Activated T-helper 1 cell treated with anti-CD3 and anti-CD28 coated beads, Interleukin-2, amount 50 U/mL, for 16 hours (primary cell): ENCODE data around the gene KRT33A.
"Not testable (repeated sequence)": the region's sequence is repeated elsewhere in the genome, so short reads cannot be mapped to it uniquely, and the experiment has no call there.

Source experiments
- DNase-seq, 2 donors: peaks; one replicate each; pipeline ENCODE4 v3.0.0-alpha.2; 2020; ENCODE audit warnings: low read depth in 1 of 2, low spot score in 1 of 2

KRT33A gene

GRCh38 chr17:41350381-41350878, at the start of gene KRT33A:
Gene KRT33A, minus strand, starts transcription at chr17:41350828. Its CDS starts 61 bp downstream, at chr17:41350767.
- not testable (repeated sequence) for DNase-seq

- no peak for DNase-seq
Measured at GRCh38 chr17:41396996-41397660, 46.5 kb upstream of the KRT33A start, which contains the start of gene KRT31. Gene KRT31, minus strand, starts transcription at chr17:41397608. Its CDS starts 69 bp downstream, at chr17:41397539.

GRCh38 chr17:41396340-41396739, 45.7 kb upstream of the KRT33A start:
- DNase-seq = no peak

- DNase-seq = no peak
Measured at GRCh38 chr17:41395611-41396010, 45.0 kb upstream of the KRT33A start.

- DNase-seq = not testable (repeated sequence)
Measured at GRCh38 chr17:41395044-41395443, 44.4 kb upstream of the KRT33A start.

GRCh38 chr17:41394254-41394996, 43.8 kb upstream of the KRT33A start:
- DNase-seq = no peak

GRCh38 chr17:41393826-41394225, 43.2 kb upstream of the KRT33A start:
- no peak for DNase-seq

GRCh38 chr17:41393294-41393693, 42.7 kb upstream of the KRT33A start:
- DNase-seq = no peak

- no peak for DNase-seq
Measured at GRCh38 chr17:41392278-41392677, 41.6 kb upstream of the KRT33A start.

- no peak for DNase-seq
Measured at GRCh38 chr17:41391535-41391934, 40.9 kb upstream of the KRT33A start.

GRCh38 chr17:41390411-41390938, 39.8 kb upstream of the KRT33A start:
- DNase-seq = no peak

- DNase-seq = no peak
Measured at GRCh38 chr17:41387670-41388069, 37.0 kb upstream of the KRT33A start.

- DNase-seq = no peak
Measured at GRCh38 chr17:41386227-41386626, 35.6 kb upstream of the KRT33A start.

- DNase-seq = no peak
Measured at GRCh38 chr17:41383690-41384089, 33.1 kb upstream of the KRT33A start.

- DNase-seq = no peak
Measured at GRCh38 chr17:41382394-41382793, 31.8 kb upstream of the KRT33A start.

- not testable (repeated sequence) for DNase-seq
Measured at GRCh38 chr17:41381943-41382342, 31.3 kb upstream of the KRT33A start, which contains the start of gene KRT34. Gene KRT34, minus strand, starts transcription at chr17:41382306. Its CDS starts 60 bp downstream, at chr17:41382246.

- not testable (repeated sequence) for DNase-seq
Measured at GRCh38 chr17:41380091-41380490, 29.5 kb upstream of the KRT33A start.

- DNase-seq = no peak
Measured at GRCh38 chr17:41377546-41377945, 26.9 kb upstream of the KRT33A start.

- no peak for DNase-seq
Measured at GRCh38 chr17:41369713-41370112, 19.1 kb upstream of the KRT33A start, which contains the start of gene KRT33B. Gene KRT33B, minus strand, starts transcription at chr17:41369813. Its CDS starts 63 bp downstream, at chr17:41369750.

GRCh38 chr17:41369023-41369422, 18.4 kb upstream of the KRT33A start:
- no peak for DNase-seq

- DNase-seq = no peak
Measured at GRCh38 chr17:41367426-41368075, 16.9 kb upstream of the KRT33A start.
